ENCODE measurements around the gene UBE2M.
"Not testable (repeated sequence)": the region's sequence is repeated elsewhere in the genome, so short reads cannot be mapped to it uniquely, and the experiment has no call there.

UBE2M gene

GRCh38 chr19:58558066-58558622, at the start of gene UBE2M:
UBE2M (minus strand) TSS chr19:58558611; CDS start chr19:58558381, 230 bp downstream.
- peak in 22 of 42 donors; percentile 6 to 91 (median 44) for DNase-seq
- intact Hi-C loops (cut with DNase I) = no loop called here

GRCh38 chr19:58607213-58607612, 48.8 kb upstream of the UBE2M start:
- peak in 5 of 42 donors; percentile 1 to 20 (median 15) for DNase-seq
- intact Hi-C loops (cut with DNase I) = not testable (repeated sequence)

- DNase-seq = peak in 5 of 42 donors; percentile 2 to 29 (median 12)
Measured at GRCh38 chr19:58606251-58606896, 48.0 kb upstream of the UBE2M start.

GRCh38 chr19:58586133-58586765, 27.8 kb upstream of the UBE2M start:
- intact Hi-C loops (cut with DNase I) = no loop called here
- peak in 7 of 42 donors; percentile 1 to 18 (median 12) for DNase-seq

More at GRCh38 chr19:58606251-58606896, 48.0 kb upstream of the UBE2M start:
- intact Hi-C loops (cut with DNase I) = not testable (repeated sequence)

- intact Hi-C loops (cut with DNase I) = no loop called here
- peak in 1 of 42 donors; percentile 20 for DNase-seq
Measured at GRCh38 chr19:58585442-58586132, 27.2 kb upstream of the UBE2M start.

GRCh38 chr19:58584498-58585441, 26.4 kb upstream of the UBE2M start:
- intact Hi-C loops (cut with DNase I) = no loop called here
- DNase-seq = peak in 3 of 42 donors; percentile 1 to 27 (median 6)

GRCh38 chr19:58582985-58583384, 24.6 kb upstream of the UBE2M start:
- intact Hi-C loops (cut with DNase I) = no loop called here
- DNase-seq = peak in 6 of 42 donors; percentile 1 to 18 (median 6)

- intact Hi-C loops (cut with DNase I) = no loop called here
- DNase-seq = peak; percentile 40 to 92 (median 80)
Measured at GRCh38 chr19:58581227-58582141, 23.1 kb upstream of the UBE2M start.

- peak in 5 of 42 donors; percentile 0 to 25 (median 13) for DNase-seq
- intact Hi-C loops (cut with DNase I) = no loop called here
Measured at GRCh38 chr19:58579473-58580142, 21.2 kb upstream of the UBE2M start.

GRCh38 chr19:58578012-58578925, 19.9 kb upstream of the UBE2M start:
- DNase-seq = peak in 24 of 42 donors; percentile 9 to 81 (median 49)
- intact Hi-C loops (cut with DNase I) = no loop called here

- peak in 6 of 42 donors; percentile 3 to 22 (median 10) for DNase-seq
- intact Hi-C loops (cut with DNase I) = not testable (repeated sequence)
Measured at GRCh38 chr19:58577581-58577980, 19.2 kb upstream of the UBE2M start.

- peak; percentile 82 to 95 (median 91) for DNase-seq
- intact Hi-C loops (cut with DNase I) = no loop called here
Measured at GRCh38 chr19:58575183-58576041, 17.0 kb upstream of the UBE2M start.

- DNase-seq = peak in 1 of 42 donors; percentile 41
- intact Hi-C loops (cut with DNase I) = no loop called here
Measured at GRCh38 chr19:58573658-58574164, 15.3 kb upstream of the UBE2M start.

GRCh38 chr19:58572818-58573657, 14.6 kb upstream of the UBE2M start, which contains the start of gene MZF1:
MZF1 (minus strand) TSS chr19:58573335; CDS start chr19:58571389, 1,946 bp downstream.
- DNase-seq = peak; percentile 98 to 100 (median 100)
- intact Hi-C loops (cut with DNase I) = no loop called here

All from head of caudate nucleus (tissue), 42 donors.